CD14-positive monocyte (primary cell): Measurements from ENCODE around the gene ALKBH8. TPM values are rescaled to one million over a fixed set of nuclear protein-coding genes. Genes with fewer than 3 reads are reported as not detected.
"Not testable (repeated sequence)": the region's sequence is repeated elsewhere in the genome, so short reads cannot be mapped to it uniquely, and the experiment has no call there.

Experiments
- DNase-seq, 3 donors: peaks; one replicate each; pipeline ENCODE4 v3.0.0-alpha.2; 2011 to 2022
- H2AFZ ChIP-seq: 2 replicates; pipeline ENCODE4 v1.6.0; 2012; ENCODE audit warnings: mild to moderate bottlenecking, low read depth, low read length, inconsistent platforms; ENCODE audit not compliant: insufficient read depth, poor library complexity, severe bottlenecking
- H3K27ac ChIP-seq, 2 donors: 1 replicate in 1 of 2; 2 replicates in 1 of 2; pipeline ENCODE4 v1.5.1; 2012 to 2013; ENCODE audit warnings: low read length in 2 of 2, control low read depth in 1 of 2, inconsistent platforms in 1 of 2, low read depth in 1 of 2, mild to moderate bottlenecking in 1 of 2
- H3K27me3 ChIP-seq, 2 donors: one replicate each; pipeline versions ENCODE4 v1.6.0 to v1.6.1; 2011 to 2013; ENCODE audit warnings: low read length in 2 of 2; ENCODE audit not compliant: control insufficient read depth in 2 of 2, insufficient read depth in 2 of 2
- H3K36me3 ChIP-seq, 2 donors: replicated peaks in 1 of 2; 1 replicate in 1 of 2; 2 replicates in 1 of 2; pipeline versions ENCODE4 v1.5.1 to v1.6.1; 2012 to 2013; ENCODE audit warnings: low read length in 2 of 2, control low read depth in 1 of 2, inconsistent platforms in 1 of 2, mild to moderate bottlenecking in 1 of 2; ENCODE audit not compliant: insufficient read depth in 2 of 2, control insufficient read depth in 1 of 2
- H3K4me1 ChIP-seq, 2 donors: 1 replicate in 1 of 2; 2 replicates in 1 of 2; pipeline versions ENCODE4 v1.5.1 to v1.6.1; 2012 to 2013; ENCODE audit warnings: low read length in 2 of 2, control low read depth in 1 of 2, inconsistent platforms in 1 of 2, mild to moderate bottlenecking in 1 of 2, moderate library complexity in 1 of 2; ENCODE audit not compliant: insufficient read depth in 2 of 2, control insufficient read depth in 1 of 2
- H3K4me2 ChIP-seq: replicated peaks from 2 replicates; pipeline ENCODE3; 2012; ENCODE audit warnings: low read length, moderate library complexity, mild to moderate bottlenecking; ENCODE audit not compliant: poor library complexity, severe bottlenecking; ENCODE audit errors: extremely low read depth
- H3K4me3 ChIP-seq, 3 experiments: fragments of 200-600 bp in 1 of 3; sonication (generic) in 1 of 3; replicated peaks in 1 of 3; 1 replicate in 2 of 3; 2 replicates in 1 of 3; pipeline ENCODE4 v1.5.1; 2011 to 2013; ENCODE audit warnings: low read length in 3 of 3, mild to moderate bottlenecking in 3 of 3, control low read depth in 2 of 3, low read depth in 2 of 3, inconsistent platforms in 1 of 3, moderate library complexity in 1 of 3
- H3K79me2 ChIP-seq: 2 replicates; pipeline ENCODE4 v1.6.0; 2012; ENCODE audit warnings: mild to moderate bottlenecking, control low read depth, inconsistent platforms, low read length, moderate library complexity; ENCODE audit not compliant: insufficient read depth
- H3K9ac ChIP-seq: 2 replicates; pipeline ENCODE4 v1.6.0; 2017; ENCODE audit warnings: low read length, mild to moderate bottlenecking; ENCODE audit not compliant: insufficient read depth, poor library complexity, severe bottlenecking
- H3K9me3 ChIP-seq, 2 donors: replicated peaks in 1 of 2; 1 replicate in 1 of 2; 2 replicates in 1 of 2; pipeline versions ENCODE4 v1.5.1 to v1.6.1; 2012 to 2013; ENCODE audit warnings: low read length in 2 of 2, control low read depth in 1 of 2; ENCODE audit not compliant: control insufficient read depth in 1 of 2, insufficient read depth in 1 of 2
- H4K20me1 ChIP-seq: 2 replicates; pipeline ENCODE4 v1.6.0; 2012; ENCODE audit warnings: mild to moderate bottlenecking, low read length, control low read depth, moderate library complexity; ENCODE audit not compliant: insufficient read depth
- H3K27ac Mint-ChIP-seq, 7 donors: one replicate each; pipeline ENCODE4 v1.8.0; 2020; ENCODE audit warnings: mild to moderate bottlenecking in 7 of 7, mixed read lengths in 7 of 7, moderate library complexity in 6 of 7, inconsistent platforms in 2 of 7
- H3K27me3 Mint-ChIP-seq, 3 donors: one replicate each; pipeline ENCODE4 v1.8.0; 2021 to 2022; ENCODE audit warnings: low read depth in 3 of 3, mild to moderate bottlenecking in 3 of 3, mixed read lengths in 3 of 3, moderate library complexity in 3 of 3, inconsistent platforms in 1 of 3
- H3K36me3 Mint-ChIP-seq, 2 donors: one replicate each; pipeline ENCODE4 v1.8.0; 2020; ENCODE audit warnings: mixed read lengths in 2 of 2, inconsistent platforms in 1 of 2, mild to moderate bottlenecking in 1 of 2
- H3K4me1 Mint-ChIP-seq: one replicate; pipeline ENCODE4 v1.8.0; 2020; ENCODE audit warnings: mild to moderate bottlenecking, mixed read lengths
- H3K4me3 Mint-ChIP-seq, 2 donors: one replicate each; pipeline ENCODE4 v1.8.0; 2020; ENCODE audit warnings: mild to moderate bottlenecking in 2 of 2, mixed read lengths in 2 of 2, moderate library complexity in 1 of 2
- H3K9me3 Mint-ChIP-seq, 7 donors: one replicate each; pipeline ENCODE4 v1.8.0; 2020 to 2022; ENCODE audit warnings: mixed read lengths in 7 of 7, mild to moderate bottlenecking in 6 of 7, moderate library complexity in 6 of 7, inconsistent platforms in 2 of 7
- WGBS: methylation state at CpG from one replicate; pipeline ENCODE4 v1.1.5; 2013; ENCODE audit warnings: missing lambda C conversion rate; ENCODE audit not compliant: insufficient coverage; 5-methylcytosine and 5-hydroxymethylcytosine counted together
- intact Hi-C, 2 donors: fragments of 100-400 bp; cut with micrococcal nuclease; formaldehyde crosslinking; loops; one replicate each; pipeline versions ENCODE4 v1.15.0 to v1.15.1; 2023
- polyA plus RNA-seq, 3 donors: library from polyadenylated mRNA; depleted of rRNA in 1 of 3; unstranded in 2 of 3; stranded (reverse) in 1 of 3; fragments of 300-500 nt in 2 of 3; fragments of >200 nt in 1 of 3; fragmentation: Illumina TruSeq in 2 of 3; gene quantifications; 1 replicate in 2 of 3; 2 replicates in 1 of 3; pipeline ENCODE4 v1.2.3, GENCODE V29; 2012 to 2021
- TF ChIP-seq, protein P1 (sequence below): fragments of 200-600 bp; IDR thresholded peaks from one replicate; pipeline ENCODE4 v1.8.0; 2022; ENCODE audit warnings: antibody characterized with exemption, mild to moderate bottlenecking

Gene ALKBH8
- polyA plus RNA-seq, 3 donors = 0.83 to 2.6 (median 1.8) TPM

- Mint-ChIP-seq H3K4me3 (no peak overlapping the region), H3K27ac (no peak overlapping the region), H3K27me3 (peaks cover 4 to 13% (median 8%) of the 10 kb centered on the region in 3 donors), H3K36me3 (no peaks in the 10 kb centered on the region), H3K4me1 (no peaks in the 10 kb centered on the region), H3K9me3 (peaks cover 0 to 4% (median 0%) of the 10 kb centered on the region in 7 donors)
- intact Hi-C loops = no loop called here
- TF ChIP-seq, protein P1, sequence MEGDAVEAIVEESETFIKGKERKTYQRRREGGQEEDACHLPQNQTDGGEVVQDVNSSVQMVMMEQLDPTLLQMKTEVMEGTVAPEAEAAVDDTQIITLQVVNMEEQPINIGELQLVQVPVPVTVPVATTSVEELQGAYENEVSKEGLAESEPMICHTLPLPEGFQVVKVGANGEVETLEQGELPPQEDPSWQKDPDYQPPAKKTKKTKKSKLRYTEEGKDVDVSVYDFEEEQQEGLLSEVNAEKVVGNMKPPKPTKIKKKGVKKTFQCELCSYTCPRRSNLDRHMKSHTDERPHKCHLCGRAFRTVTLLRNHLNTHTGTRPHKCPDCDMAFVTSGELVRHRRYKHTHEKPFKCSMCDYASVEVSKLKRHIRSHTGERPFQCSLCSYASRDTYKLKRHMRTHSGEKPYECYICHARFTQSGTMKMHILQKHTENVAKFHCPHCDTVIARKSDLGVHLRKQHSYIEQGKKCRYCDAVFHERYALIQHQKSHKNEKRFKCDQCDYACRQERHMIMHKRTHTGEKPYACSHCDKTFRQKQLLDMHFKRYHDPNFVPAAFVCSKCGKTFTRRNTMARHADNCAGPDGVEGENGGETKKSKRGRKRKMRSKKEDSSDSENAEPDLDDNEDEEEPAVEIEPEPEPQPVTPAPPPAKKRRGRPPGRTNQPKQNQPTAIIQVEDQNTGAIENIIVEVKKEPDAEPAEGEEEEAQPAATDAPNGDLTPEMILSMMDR = no peak
- Histone ChIP-seq H3K4me3 (no peak overlapping the region), H2AFZ (no peak overlapping the region), H3K36me3 (no peaks in the 10 kb centered on the region), H3K4me2 (no peak overlapping the region), H4K20me1 (no peaks in the 10 kb centered on the region), H3K9ac (no peak overlapping the region), H3K27me3 (peaks cover under 1 to 5% of the 10 kb centered on the region in 2 donors), H3K27ac (no peak overlapping the region), H3K4me1 (no peaks in the 10 kb centered on the region), H3K79me2 (no peaks in the 10 kb centered on the region), H3K9me3 (no peaks in the 10 kb centered on the region)
- 91% methylated on average over 5 of the region's 6 CpGs for WGBS
- no peak for DNase-seq
Measured at GRCh38 chr11:107577346-107577711, 11.8 kb upstream of the ALKBH8 start.

GRCh38 chr11:107576497-107577345 is 11.2 kb upstream of the ALKBH8 start:
- H3K4me3 ChIP-seq, H3K9me3 ChIP-seq, H4K20me1 ChIP-seq, intact Hi-C loops, H3K36me3 Mint-ChIP-seq, H3K9me3 Mint-ChIP-seq, H3K4me1 ChIP-seq, H3K9ac ChIP-seq, H2AFZ ChIP-seq, H3K79me2 ChIP-seq, H3K4me1 Mint-ChIP-seq, H3K36me3 ChIP-seq, H3K4me2 ChIP-seq, H3K27ac ChIP-seq, H3K27me3 ChIP-seq, H3K4me3 Mint-ChIP-seq: not testable (repeated sequence)
- 93% methylated on average over 1 of the region's 2 CpGs for WGBS
- TF ChIP-seq, protein P1 = peak; percentile 74
- DNase-seq = peak in 2 of 3 donors; percentile 9 to 23
- H3K27me3 Mint-ChIP-seq = peaks cover 4 to 13% (median 11%) of the 10 kb centered on the region in 3 donors
- peak overlapping the region in 1 of 7 donors; percentile 15 for H3K27ac Mint-ChIP-seq
